HG03432 (cell line): ENCODE results near the gene PXDN.
"Not testable (repeated sequence)": the region's sequence is repeated elsewhere in the genome, so short reads cannot be mapped to it uniquely, and the experiment has no call there.

ENCODE experiments used
- ATAC-seq: cut with Tn5 transposase; IDR thresholded peaks from one replicate; pipeline ENCODE4 v1.9.1; 2021; ENCODE audit warnings: mild to moderate bottlenecking, moderate library complexity; ENCODE audit not compliant: unreplicated experiment

Gene PXDN

DNA sequence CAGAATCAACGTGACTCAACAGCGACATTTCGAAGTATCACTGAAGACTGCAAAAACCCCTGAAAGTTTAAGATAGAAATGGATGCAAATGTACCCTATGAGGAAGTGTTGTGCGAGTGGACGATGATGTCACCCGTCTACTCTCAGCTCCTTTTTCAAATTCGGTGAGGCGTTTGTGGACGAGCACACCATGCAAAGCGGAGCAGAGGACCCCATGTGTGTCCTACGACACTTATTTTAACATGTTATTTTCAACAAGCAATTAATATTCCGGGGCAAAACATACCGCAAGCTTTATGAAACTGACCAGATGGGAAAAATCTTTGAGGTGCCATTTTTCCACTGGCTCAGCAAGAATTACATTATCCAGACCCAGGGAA is 2.0 kb downstream of the PXDN start:
- ATAC-seq, result no peak

DNA sequence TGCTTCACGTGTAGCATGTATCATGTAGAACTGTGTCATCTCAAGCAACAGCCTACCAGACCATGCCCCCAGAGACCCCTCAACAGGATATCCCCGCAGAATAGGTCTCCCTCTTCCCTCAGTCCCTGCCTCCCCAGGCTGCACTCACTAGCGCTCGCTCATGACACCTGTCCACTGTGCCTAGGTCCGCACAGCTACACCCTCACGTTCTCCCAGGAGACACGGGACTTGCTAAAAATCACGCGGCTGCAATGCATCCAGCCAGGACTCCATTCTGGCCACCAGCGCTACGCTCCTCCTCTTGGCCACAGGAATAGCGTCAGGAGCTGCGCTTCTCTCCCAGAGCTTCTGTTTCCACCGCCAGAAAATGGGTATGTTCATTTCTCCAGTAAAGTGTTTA is 2.5 kb downstream of the PXDN start:
- ATAC-seq, result no peak

DNA sequence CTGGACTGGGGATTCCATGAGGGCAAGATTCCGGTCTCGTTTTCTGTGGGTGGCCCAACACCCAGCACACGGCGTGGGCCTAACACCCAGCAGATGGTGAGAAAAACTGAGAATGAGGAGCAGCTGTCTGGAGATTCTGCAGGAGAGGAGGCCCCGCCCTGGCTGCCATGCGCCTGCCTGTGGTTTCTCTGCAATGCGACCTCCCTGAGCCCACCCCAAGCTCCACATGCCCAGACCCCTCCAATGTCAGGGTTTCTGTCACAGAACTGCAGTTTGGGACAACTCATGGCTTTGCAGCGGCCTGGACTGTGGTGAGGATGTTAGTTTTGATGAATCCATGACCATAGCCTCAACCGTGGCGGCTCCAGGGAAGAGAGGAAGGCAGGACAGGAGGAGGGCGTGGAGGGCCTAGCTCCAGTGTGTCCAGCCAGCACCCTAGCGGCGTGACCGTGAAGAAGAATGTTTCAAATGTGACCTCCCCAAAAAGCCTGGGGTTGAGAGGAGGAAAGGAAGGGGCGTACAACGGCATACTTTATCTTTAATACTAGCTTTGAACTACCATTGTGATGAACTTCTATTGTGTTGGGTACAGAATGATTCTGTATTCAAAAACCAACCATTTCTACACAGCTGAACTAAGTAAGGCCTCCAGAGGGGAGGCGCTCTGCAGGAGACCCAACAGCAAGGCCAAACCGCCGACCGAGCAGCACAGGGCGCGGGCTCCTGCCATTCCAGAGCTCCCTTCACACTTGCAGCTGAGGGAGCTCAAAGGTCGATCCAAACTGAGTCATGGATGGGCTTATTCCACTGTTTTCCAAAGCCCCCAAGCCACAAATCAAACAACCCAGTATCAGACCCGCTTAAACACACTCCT is 3.4 kb downstream of the PXDN start:
- ATAC-seq, result no peak

DNA sequence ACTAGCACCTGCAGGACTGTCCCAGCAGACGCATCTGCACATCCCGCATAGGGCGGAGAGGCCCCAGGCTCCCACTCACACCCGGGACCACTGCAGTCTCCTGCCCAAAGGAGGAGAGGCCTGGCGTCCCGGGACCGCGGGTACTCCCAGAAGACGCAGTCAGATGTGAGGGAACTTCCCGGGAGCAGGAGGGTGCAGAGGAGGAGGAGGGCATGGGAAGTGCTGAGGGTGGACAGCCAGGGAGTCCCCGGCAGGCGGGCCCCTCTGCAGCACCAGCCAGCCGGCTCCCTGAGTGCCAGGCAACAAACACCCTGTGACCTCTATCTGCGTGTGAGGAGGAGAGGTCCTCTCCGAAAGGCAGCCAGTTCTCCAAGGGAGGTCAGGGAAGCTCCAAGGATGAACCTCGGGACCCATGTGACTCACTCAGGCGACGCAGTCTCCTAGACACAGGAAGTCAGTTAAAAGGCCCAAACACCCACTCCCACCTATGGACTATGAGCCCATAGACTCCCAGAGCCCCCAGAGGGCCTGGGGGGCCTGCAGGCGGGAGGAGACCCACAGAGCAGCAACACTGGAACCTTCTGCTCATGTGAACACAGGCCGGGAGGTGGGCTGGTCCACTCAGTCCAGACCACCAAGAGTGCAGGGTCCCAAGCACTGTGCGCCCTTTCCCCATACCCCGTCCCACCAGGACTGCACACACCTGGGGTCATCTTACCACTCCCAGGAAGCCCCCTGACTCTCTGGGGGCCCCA is 4.2 kb downstream of the PXDN start:
- ATAC-seq, result no peak

DNA sequence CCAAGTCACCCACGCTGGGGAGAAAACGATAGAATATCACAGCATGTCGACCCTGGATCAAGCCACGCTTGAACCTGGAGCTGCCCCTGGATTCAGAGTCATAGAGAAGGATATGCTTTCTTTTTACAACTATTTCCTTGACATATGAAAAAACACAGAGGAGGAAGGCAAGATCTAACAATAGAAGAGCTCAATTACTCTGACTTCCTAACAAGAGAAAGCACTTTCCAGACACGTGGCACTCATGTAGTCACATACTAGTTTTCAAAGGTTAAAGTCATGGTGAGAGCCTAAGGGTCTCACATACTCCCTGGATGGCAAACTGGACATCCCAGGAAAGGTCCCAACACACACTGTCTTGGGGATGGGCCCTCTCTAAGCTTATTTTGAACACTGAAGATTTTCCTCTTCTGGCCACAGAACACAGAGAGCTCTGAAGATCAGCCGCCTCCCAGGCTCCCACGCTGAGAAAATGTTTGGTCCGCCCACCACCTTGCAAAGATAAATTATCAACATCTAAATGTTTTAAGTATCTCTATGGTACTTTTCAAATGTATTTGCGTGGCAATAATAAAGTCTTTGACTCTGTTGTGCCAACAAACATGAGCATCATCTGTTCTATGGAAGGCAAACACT is 4.9 kb downstream of the PXDN start:
- no peak for ATAC-seq

DNA sequence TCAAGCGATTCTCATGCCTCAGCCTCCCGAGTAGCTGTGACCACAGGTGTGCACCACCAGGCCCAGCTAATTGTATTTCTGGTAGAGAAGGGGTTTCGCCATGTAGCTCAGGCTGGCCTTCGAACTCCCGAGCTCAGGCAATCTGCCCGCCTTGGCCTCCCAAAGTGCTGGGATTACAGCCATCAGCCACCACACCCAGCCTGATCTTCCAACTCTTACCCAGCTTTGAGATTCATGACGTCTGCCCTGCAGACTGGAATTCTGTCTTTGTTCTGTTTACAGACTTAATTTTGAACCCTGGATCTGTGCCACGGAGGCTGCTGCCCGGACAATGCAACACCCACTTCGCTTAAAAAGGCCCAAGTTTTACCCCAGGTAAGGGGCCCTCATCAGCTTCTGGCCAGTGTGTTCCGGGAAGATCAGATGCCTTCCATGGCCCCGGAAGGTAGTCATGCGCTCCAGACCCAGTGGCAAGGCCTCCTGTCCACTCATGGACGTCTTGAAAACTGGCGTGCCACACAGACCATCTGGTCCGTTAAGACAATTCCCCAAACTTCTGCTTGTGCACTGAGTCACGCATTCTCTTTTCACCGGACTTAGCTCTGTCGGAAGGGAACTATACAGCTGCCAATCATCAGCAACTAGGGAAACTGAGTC is 5.5 kb downstream of the PXDN start:
- ATAC-seq, result no peak

DNA sequence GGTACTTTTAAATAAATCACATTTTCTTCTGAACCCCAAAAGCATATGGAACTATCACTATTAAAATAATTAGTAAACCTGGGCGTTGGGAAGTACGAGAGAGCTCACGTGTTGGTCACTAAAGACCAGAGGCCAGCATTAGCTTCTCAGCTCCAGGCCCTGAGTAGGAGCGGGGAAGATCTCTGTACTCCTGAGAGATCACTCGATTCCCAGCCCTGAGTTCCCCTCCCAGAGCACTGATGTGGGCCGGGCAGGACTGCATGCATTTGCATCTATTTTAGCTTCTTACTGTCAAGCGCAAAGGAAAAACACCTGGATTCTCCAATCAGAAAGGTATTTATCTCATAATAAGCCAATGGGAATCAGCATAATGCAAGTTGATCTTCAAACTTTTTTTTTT is 6.2 kb downstream of the PXDN start:
- ATAC-seq, result no peak

DNA sequence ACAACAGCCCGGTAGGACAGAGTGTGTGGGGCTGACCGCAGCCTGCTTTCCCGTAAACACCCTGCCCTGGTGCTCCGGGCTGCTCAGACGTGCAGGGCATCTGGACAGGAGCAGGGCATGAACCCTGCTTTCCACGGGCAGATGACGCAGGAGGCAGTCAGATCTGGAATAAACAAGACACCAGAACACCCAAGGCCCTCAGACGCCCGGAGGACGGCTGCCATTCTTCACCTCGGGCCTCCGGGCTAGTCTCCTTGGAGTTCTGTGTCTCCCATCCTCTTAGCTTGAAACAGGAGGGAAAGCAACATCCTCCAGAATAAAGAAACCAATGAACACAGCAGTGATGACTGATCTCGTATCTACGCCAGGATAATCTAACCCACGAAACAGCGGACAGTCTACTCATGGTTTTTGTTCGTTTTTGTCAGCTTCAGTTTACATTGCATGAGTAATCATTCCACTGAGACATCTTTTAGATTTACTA is 7.3 kb downstream of the PXDN start:
- no peak for ATAC-seq

DNA sequence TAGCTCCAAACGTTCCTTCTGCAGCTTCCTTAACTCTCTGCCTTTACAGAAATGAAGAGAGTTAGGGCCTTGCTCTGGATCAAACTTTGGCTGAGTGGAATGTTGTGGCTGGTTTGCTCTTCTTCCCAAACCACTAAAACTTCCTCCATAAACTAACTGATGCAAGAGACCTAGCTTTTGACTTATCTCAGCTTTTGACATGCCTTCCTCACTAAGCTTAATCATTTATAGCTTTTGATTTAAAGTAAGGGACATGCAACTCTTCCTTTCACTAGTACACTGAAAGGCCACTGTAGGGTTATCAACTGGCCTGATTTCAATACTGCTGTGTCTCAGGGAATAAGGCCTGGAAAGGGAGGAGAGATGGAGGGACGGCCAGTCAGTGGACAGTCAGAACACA is 8.3 kb downstream of the PXDN start:
- ATAC-seq, result no peak

DNA sequence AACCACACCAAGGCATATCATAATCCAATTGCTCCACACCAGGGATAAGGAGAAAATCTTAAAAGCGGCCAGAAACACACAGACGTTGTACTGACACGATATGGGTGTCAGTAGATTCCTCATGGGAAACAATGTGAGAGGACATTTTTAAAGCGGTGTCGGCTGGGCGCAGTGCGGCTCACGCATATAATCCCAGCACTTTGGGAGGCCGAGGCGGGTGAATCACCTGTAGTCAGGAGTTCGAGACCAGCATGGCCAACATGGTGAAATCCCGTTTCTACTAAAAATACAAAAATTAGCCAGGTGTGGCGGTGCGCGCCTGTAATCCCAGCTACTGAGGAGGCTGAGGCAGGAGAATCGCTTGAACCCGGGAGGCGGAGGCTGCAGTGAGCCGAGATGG is 11.0 kb downstream of the PXDN start:
- ATAC-seq, result not testable (repeated sequence)

DNA sequence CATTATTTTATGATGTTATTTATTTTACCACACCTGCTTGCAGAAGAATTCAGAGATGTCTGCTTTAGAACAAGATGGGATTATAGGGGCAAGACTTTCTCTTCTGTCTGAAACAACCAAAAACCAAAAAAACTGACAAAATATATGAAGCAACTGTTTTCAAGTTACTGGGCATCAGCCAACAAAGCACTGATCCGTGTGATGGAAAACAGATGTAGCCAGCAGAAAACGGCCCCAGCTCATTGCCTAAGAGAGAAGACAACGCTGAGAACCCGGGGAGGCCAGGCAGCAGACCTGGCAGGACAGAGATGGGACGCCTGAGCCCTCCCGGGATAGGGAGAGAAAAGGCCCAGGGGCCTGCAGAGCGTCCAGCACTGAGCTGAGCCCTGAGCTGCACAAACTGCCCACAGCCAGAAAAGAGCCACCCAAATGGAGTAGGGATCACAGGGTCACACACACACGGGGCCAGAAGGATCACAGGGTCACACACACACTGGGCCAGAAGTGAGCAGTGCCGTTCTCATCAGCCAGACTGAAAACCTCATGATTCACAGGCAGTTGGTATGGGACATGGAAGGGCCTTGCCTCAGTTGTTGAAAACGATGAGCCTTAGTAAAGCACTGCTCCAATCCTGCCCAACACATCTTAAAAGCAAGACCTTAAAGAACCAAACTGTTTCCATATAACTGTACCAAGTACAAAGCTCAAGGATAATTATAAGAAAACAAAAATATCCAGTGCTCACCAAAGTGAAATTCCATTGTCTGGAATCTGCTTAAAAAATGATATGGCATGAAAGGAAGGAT is 12.1 kb downstream of the PXDN start:
- ATAC-seq, result no peak

DNA sequence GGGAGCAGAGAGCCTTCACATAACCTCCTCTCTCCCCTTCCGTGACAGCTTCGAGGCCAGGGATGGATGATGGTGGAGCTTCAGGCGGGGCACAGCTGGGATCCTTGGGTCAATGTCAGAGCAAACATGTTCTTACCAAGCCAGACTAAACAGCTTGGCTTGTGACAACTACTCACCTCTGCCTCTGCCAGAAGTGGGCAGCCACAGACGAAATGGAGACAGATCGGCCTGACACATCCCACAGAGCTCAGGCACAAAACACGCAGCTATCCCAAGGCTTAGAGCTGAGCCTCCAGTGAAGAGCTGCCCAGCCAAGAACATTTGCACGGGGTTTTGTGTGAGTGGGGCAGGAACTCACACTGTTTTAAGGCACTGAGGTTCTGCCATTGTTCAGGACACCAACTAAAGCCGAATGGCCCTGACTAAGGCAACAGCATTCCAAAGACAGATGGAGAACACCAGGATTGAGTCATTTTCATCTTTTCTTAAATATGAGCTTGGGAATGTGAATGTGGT is 12.8 kb downstream of the PXDN start:
- no peak for ATAC-seq

DNA sequence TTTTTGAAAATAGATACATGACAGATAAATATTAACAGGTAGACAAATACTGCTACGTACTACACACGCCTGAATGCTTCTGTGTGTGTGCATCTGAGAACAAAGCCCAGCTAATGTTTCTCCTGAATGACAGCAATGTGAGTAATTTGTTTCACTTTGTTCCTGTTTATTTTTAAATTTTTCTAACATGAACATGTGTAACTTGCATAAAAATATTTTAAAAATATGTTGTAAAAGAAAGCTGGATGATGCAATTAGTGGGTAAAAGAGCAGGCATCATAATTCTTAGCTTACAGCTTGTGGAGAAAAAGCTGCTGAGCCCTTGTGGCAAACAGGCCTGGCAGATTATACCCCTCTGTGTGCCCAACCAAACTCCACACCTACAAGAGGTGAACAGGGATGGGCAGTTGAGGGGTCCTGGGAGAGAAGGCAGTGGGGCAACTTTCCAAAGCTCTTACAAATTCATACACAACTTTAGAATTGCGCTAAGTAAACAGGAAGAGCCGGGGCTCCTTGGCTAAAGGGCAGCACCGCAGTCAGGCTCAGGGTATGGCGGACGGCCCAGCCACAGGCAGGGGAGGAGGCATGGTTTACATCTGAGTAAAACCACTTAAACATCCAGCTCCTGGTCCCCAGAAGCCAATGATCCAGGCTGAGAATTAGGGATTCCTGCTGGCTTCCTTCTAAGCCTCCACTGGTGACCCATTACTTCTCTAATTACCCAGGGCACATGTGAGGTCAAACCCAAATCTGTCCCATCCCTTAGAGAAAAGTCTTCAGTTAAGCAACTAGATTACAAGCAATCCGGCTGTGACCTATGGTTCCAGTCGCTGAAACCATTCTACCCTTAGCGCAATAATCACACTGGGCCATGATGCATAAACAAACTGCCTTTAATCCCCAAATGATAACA is 14.0 kb downstream of the PXDN start:
- no peak for ATAC-seq

DNA sequence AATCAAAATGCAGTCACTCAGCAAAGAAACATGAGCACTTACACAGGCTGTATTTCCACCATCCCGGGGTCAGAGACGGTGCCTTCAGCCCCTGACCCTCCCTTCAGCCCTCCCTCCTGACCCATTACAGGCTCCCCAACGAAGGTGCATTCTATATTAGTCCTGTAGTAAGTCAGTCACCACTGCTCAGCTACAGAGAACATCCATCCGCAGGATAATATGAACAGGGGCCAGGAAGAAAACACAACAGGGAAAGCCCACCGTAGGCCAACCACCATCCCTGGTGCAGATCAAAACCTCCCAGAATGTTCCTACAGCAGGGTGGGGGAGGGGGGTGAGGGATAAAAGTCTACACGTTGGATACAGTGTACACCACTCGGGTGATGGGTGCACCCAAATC is 15.1 kb downstream of the PXDN start:
- no peak for ATAC-seq

DNA sequence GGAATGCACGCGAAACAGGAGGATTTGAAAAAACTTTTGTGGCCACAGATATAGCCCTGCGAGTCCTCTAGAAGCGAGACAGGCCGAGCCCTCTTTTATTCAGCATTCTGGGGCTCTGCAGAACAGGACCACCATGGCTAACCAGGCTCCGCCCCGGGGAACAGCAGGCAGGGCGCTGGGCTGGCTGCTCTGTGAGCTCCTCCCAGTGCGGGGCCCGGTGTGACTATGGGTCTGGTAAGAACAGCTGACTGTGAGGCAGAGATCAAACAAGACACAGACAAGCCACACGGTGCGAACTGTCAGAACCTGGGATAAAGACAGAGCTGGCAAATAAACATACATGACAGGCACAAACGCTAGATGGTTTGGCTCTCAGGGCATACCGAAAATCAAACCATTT is 15.5 kb downstream of the PXDN start:
- ATAC-seq, result no peak

DNA sequence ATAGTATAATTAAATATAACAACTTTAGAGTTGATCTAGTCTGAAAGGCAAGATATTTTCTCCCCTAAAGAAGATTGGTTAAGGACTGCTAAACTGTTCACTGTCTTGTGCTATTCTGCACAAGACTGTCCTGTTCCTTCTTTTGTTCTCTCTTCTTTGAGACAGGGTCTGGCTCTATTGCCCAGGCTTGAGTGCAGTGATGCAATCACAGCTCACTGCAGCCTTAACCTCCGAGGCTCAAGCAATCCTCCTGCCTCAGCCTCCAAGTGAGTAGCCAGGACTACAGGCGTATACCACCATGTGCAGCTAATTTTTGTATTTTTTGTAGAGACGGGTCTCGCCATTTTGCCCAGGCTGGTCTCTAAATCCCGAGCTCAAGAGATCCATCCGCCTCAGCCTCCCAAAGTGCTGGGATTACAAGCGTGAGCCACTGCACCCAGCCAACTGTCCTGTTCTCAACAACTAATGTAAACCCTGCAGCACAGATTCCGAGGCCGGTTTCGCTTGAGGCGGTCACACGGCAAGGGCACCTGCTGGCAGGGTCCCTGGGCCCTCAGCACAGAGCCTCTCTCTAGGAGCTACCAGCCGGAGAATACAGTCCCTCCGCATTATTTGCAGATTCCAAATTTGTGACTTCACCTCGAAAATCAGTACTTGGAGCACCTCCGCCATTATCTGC is 16.4 kb downstream of the PXDN start:
- no peak for ATAC-seq

DNA sequence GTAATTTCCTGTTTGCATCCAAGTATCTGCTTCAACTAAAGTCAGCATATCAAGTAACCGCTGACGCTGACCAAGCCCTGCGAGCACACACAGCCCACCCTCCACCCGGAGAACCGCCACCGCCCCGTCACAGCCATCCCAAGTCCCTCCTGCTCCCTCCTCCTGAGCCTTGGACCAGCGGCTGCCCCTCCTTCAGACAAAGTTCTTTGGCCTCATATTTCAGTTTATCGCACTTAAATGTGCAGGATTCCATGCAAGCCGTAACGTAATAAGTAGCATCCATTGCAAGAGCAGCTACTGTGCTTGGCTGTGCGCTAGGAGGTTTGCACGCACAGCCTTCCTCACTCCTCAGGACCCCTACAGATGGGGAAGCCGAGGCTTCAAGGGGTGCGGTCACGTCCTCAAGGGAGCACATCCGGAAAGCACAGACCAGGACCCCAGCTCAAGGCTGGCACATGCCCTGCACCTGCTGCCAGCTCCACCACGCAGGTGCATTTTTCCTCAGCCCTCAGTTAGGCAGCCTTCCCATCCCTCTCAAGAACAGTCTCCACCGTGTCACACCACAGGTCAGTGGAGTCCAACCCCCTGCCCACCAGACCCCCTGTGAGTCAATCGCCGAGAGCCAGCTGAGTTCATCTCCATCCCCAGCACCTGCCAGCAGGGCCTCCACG is 17.1 kb downstream of the PXDN start:
- no peak for ATAC-seq

DNA sequence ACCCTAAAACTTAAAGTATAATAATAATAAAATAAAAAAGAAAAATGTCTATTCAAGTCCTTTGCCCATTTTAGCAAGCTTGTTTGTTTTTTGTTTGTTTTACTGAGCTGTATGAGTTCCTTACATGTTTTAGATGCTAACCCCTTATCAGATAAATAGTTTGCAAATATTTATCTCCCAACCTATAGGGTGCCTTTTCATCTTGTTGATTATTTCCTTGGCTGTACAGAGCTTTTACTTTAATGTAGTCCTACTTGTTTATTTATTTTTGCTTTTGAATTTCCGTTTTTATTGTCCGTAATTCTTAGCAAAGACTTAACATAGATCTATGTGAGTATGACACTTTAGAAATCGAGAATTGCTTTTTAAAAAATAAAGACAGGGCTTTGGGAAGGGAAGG is 17.8 kb downstream of the PXDN start:
- ATAC-seq, result no peak
